ENCODE data around the gene MAMLD1.

Gene MAMLD1

GRCh38 chrX:150451953-150452352, 88.8 kb downstream of the MAMLD1 start:
- H4K20me1 ChIP-seq (ENCODE audit: insufficient read depth, low read length) = no peaks in the 10 kb centered on the region
- no peaks in the 10 kb centered on the region for H3K9me3 ChIP-seq (ENCODE audit: low read length)
- no peak overlapping the region for H3K4me3 ChIP-seq (ENCODE audit: low read depth, low read length, poor library complexity, severe bottlenecking)
- no peaks in the 10 kb centered on the region for H3K4me1 ChIP-seq (ENCODE audit: insufficient read depth, low read length, severe bottlenecking)
- H3K9ac ChIP-seq (ENCODE audit: low read length) = no peak overlapping the region
- H3K36me3 ChIP-seq (ENCODE audit: insufficient read depth, low read length) = no peaks in the 10 kb centered on the region
- H2AFZ ChIP-seq (ENCODE audit: low read length) = no peak overlapping the region
- H3K9me2 ChIP-seq (ENCODE audit: low read depth, low read length) = no peaks in the 10 kb centered on the region
- no peaks in the 10 kb centered on the region for H3K79me2 ChIP-seq (ENCODE audit: insufficient read depth, low read length)
- no peak overlapping the region for H3K4me2 ChIP-seq (ENCODE audit: low read length)
- H3F3A ChIP-seq (ENCODE audit: insufficient read depth, low read length) = no peaks in the 10 kb centered on the region
- H3K27ac ChIP-seq (ENCODE audit: low read depth, low read length, poor library complexity, severe bottlenecking) = no peak overlapping the region
- no peaks in the 10 kb centered on the region for H3K27me3 ChIP-seq (ENCODE audit: insufficient read depth, low read length)
- no peak for TF ChIP-seq EZH2 (IDR thresholded peaks at IDR 0.05; ENCODE audit: borderline replicate concordance, low read length)
- TF ChIP-seq CTCF (IDR thresholded peaks at IDR 0.05; ENCODE audit: low read length) = no peak

GRCh38 chrX:150454083-150454482, 91.0 kb downstream of the MAMLD1 start:
- no peak overlapping the region for H3K27ac ChIP-seq (ENCODE audit: low read depth, low read length, poor library complexity, severe bottlenecking)
- no peaks in the 10 kb centered on the region for H3K4me1 ChIP-seq (ENCODE audit: insufficient read depth, low read length, severe bottlenecking)
- H3F3A ChIP-seq (ENCODE audit: insufficient read depth, low read length) = no peaks in the 10 kb centered on the region
- H3K4me3 ChIP-seq (ENCODE audit: low read depth, low read length, poor library complexity, severe bottlenecking) = no peak overlapping the region
- no peaks in the 10 kb centered on the region for H4K20me1 ChIP-seq (ENCODE audit: insufficient read depth, low read length)
- H2AFZ ChIP-seq (ENCODE audit: low read length) = no peak overlapping the region
- H3K27me3 ChIP-seq (ENCODE audit: insufficient read depth, low read length) = no peaks in the 10 kb centered on the region
- no peak overlapping the region for H3K9ac ChIP-seq (ENCODE audit: low read length)
- no peaks in the 10 kb centered on the region for H3K9me2 ChIP-seq (ENCODE audit: low read depth, low read length)
- H3K4me2 ChIP-seq (ENCODE audit: low read length) = no peak overlapping the region
- no peak for TF ChIP-seq EZH2 (IDR thresholded peaks at IDR 0.05; ENCODE audit: borderline replicate concordance, low read length)
- H3K9me3 ChIP-seq (ENCODE audit: low read length) = no peaks in the 10 kb centered on the region
- H3K36me3 ChIP-seq (ENCODE audit: insufficient read depth, low read length) = no peaks in the 10 kb centered on the region
- H3K79me2 ChIP-seq (ENCODE audit: insufficient read depth, low read length) = no peaks in the 10 kb centered on the region

- Histone ChIP-seq H3K9me3 (ENCODE audit: low read length) (no peaks in the 10 kb centered on the region), H3K4me1 (ENCODE audit: insufficient read depth, low read length, severe bottlenecking) (no peaks in the 10 kb centered on the region), H4K20me1 (ENCODE audit: insufficient read depth, low read length) (no peaks in the 10 kb centered on the region), H3K27me3 (ENCODE audit: insufficient read depth, low read length) (no peaks in the 10 kb centered on the region), H3K9ac (ENCODE audit: low read length) (no peak overlapping the region), H3K4me3 (ENCODE audit: low read depth, low read length, poor library complexity, severe bottlenecking) (no peak overlapping the region), H2AFZ (ENCODE audit: low read length) (no peak overlapping the region), H3K9me2 (ENCODE audit: low read depth, low read length) (no peaks in the 10 kb centered on the region), H3K79me2 (ENCODE audit: insufficient read depth, low read length) (no peaks in the 10 kb centered on the region), H3K4me2 (ENCODE audit: low read length) (no peak overlapping the region), H3K27ac (ENCODE audit: low read depth, low read length, poor library complexity, severe bottlenecking) (no peak overlapping the region), H3F3A (ENCODE audit: insufficient read depth, low read length) (no peaks in the 10 kb centered on the region), H3K36me3 (ENCODE audit: insufficient read depth, low read length) (no peaks in the 10 kb centered on the region)
- TF ChIP-seq CTCF (IDR thresholded peaks at IDR 0.05; ENCODE audit: low read length) (no peak), EZH2 (IDR thresholded peaks at IDR 0.05; ENCODE audit: borderline replicate concordance, low read length) (no peak)
Observed at GRCh38 chrX:150454508-150455214, 91.5 kb downstream of the MAMLD1 start.

GRCh38 chrX:150455215-150455608, 92.1 kb downstream of the MAMLD1 start:
- H3K79me2 ChIP-seq (ENCODE audit: insufficient read depth, low read length) = no peaks in the 10 kb centered on the region
- H3K9me3 ChIP-seq (ENCODE audit: low read length) = no peaks in the 10 kb centered on the region
- H3K9me2 ChIP-seq (ENCODE audit: low read depth, low read length) = no peaks in the 10 kb centered on the region
- no peak for TF ChIP-seq CTCF (IDR thresholded peaks at IDR 0.05; ENCODE audit: low read length)
- no peak overlapping the region for H3K27ac ChIP-seq (ENCODE audit: low read depth, low read length, poor library complexity, severe bottlenecking)
- H3K4me2 ChIP-seq (ENCODE audit: low read length) = no peak overlapping the region
- no peak overlapping the region for H2AFZ ChIP-seq (ENCODE audit: low read length)
- no peaks in the 10 kb centered on the region for H4K20me1 ChIP-seq (ENCODE audit: insufficient read depth, low read length)
- H3K36me3 ChIP-seq (ENCODE audit: insufficient read depth, low read length) = no peaks in the 10 kb centered on the region
- H3F3A ChIP-seq (ENCODE audit: insufficient read depth, low read length) = no peaks in the 10 kb centered on the region
- H3K27me3 ChIP-seq (ENCODE audit: insufficient read depth, low read length) = no peaks in the 10 kb centered on the region
- no peak overlapping the region for H3K9ac ChIP-seq (ENCODE audit: low read length)
- no peaks in the 10 kb centered on the region for H3K4me1 ChIP-seq (ENCODE audit: insufficient read depth, low read length, severe bottlenecking)
- no peak overlapping the region for H3K4me3 ChIP-seq (ENCODE audit: low read depth, low read length, poor library complexity, severe bottlenecking)

Data from OCI-LY1 (cell line).